HUES48 (cell line): ENCODE measurements around the gene CLSTN2.

ENCODE experiments used
- H3K27ac ChIP-seq: one replicate; pipeline ENCODE4 v1.7.0; 2013; ENCODE audit warnings: low read depth, low read length, inconsistent platforms
- H3K27me3 ChIP-seq: 2 replicates; pipeline ENCODE4 v1.6.1; 2013; ENCODE audit warnings: mild to moderate bottlenecking, low read length; ENCODE audit not compliant: control insufficient read depth, insufficient read depth
- H3K36me3 ChIP-seq: 2 replicates; pipeline ENCODE4 v1.6.1; 2013; ENCODE audit warnings: low read length; ENCODE audit not compliant: control insufficient read depth, insufficient read depth
- H3K4me1 ChIP-seq: 2 replicates; pipeline ENCODE4 v1.6.1; 2013; ENCODE audit warnings: mild to moderate bottlenecking, low read length; ENCODE audit not compliant: control insufficient read depth, insufficient read depth
- H3K4me3 ChIP-seq: 2 replicates; pipeline ENCODE4 v1.5.1; 2013; ENCODE audit warnings: mild to moderate bottlenecking, low read depth, low read length
- H3K9ac ChIP-seq: 2 replicates; pipeline ENCODE4 v1.6.1; 2013; ENCODE audit warnings: mild to moderate bottlenecking, low read depth, low read length, moderate library complexity
- H3K9me3 ChIP-seq: 2 replicates; pipeline ENCODE4 v1.6.1; 2013; ENCODE audit warnings: low read length; ENCODE audit not compliant: control insufficient read depth, insufficient read depth

CLSTN2 gene

GRCh38 chr3:139944256-139944910 is 9.4 kb downstream of the CLSTN2 start:
- Histone ChIP-seq H3K36me3 (no peaks in the 10 kb centered on the region), H3K9ac (no peak overlapping the region), H3K4me3 (no peak overlapping the region), H3K27me3 (peaks cover 6% of the 10 kb centered on the region), H3K27ac (no peak overlapping the region), H3K9me3 (no peaks in the 10 kb centered on the region), H3K4me1 (no peaks in the 10 kb centered on the region)

- H3K9ac ChIP-seq, result no peak overlapping the region
- no peaks in the 10 kb centered on the region for H3K9me3 ChIP-seq
- H3K27ac ChIP-seq, result no peak overlapping the region
- no peaks in the 10 kb centered on the region for H3K27me3 ChIP-seq
- H3K4me1 ChIP-seq, result no peaks in the 10 kb centered on the region
- no peaks in the 10 kb centered on the region for H3K36me3 ChIP-seq
- no peak overlapping the region for H3K4me3 ChIP-seq
These were observed 10.4 kb downstream of the CLSTN2 start for GRCh38 chr3:139945386-139945785.

DNA sequence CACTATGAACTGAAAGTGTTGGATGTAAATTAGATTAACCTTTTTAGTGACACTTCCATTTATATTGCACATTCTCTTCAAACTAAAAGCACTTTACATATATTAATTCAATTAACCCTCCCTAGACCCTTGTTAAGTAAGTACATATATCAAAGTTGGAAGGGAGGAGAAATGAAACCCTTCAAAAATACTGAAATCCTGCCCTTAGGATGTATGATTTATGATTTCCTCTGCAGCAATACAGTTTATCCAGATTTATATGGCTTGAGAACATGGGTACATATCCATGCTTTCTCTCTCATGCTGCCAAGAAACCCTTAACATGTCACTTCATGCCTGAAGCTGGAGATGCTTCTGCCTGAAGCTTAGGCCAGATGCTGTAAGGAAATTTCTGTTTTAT is 11.0 kb downstream of the CLSTN2 start:
- Histone ChIP-seq H3K9ac (no peak overlapping the region), H3K4me3 (no peak overlapping the region), H3K27me3 (no peaks in the 10 kb centered on the region), H3K36me3 (no peaks in the 10 kb centered on the region), H3K27ac (no peak overlapping the region), H3K4me1 (no peaks in the 10 kb centered on the region), H3K9me3 (no peaks in the 10 kb centered on the region)

GRCh38 chr3:139948467-139948866 is 13.5 kb downstream of the CLSTN2 start:
- H3K36me3 ChIP-seq, result no peaks in the 10 kb centered on the region
- H3K9me3 ChIP-seq, result no peaks in the 10 kb centered on the region
- no peak overlapping the region for H3K27ac ChIP-seq
- no peak overlapping the region for H3K4me3 ChIP-seq
- H3K9ac ChIP-seq, result no peak overlapping the region
- H3K27me3 ChIP-seq, result no peaks in the 10 kb centered on the region
- no peaks in the 10 kb centered on the region for H3K4me1 ChIP-seq

DNA sequence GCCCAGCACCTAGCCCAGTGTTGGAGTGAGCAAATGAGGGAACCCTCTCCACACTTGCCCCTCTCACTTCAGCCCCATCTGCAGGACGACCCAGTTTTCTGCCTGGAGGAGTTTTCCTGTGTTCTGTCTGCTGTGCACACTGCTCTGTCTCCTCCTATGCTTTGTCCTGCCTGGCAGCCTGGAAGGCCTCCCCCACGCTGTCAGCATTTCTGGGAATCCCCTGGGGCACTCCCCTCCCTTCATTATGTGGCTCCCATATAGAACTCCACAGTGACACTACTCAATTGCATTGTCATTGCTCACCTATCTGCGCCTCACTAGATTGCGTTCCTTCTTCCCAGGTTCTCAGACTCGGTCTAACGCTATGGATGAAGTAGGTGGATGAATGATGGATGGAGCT is 13.9 kb downstream of the CLSTN2 start:
- Histone ChIP-seq H3K4me3 (no peak overlapping the region), H3K9ac (no peak overlapping the region), H3K27me3 (no peaks in the 10 kb centered on the region), H3K9me3 (no peaks in the 10 kb centered on the region), H3K4me1 (no peaks in the 10 kb centered on the region), H3K27ac (no peak overlapping the region), H3K36me3 (no peaks in the 10 kb centered on the region)

GRCh38 chr3:139953131-139953910 is 18.3 kb downstream of the CLSTN2 start:
- Histone ChIP-seq H3K9me3 (no peaks in the 10 kb centered on the region), H3K4me3 (no peak overlapping the region), H3K9ac (no peak overlapping the region), H3K27me3 (no peaks in the 10 kb centered on the region), H3K4me1 (no peaks in the 10 kb centered on the region), H3K27ac (no peak overlapping the region), H3K36me3 (no peaks in the 10 kb centered on the region)

- H3K27me3 ChIP-seq, result no peaks in the 10 kb centered on the region
- no peak overlapping the region for H3K27ac ChIP-seq
- no peaks in the 10 kb centered on the region for H3K36me3 ChIP-seq
- H3K4me3 ChIP-seq, result no peak overlapping the region
- no peaks in the 10 kb centered on the region for H3K4me1 ChIP-seq
- no peaks in the 10 kb centered on the region for H3K9me3 ChIP-seq
- no peak overlapping the region for H3K9ac ChIP-seq
These were observed 19.3 kb downstream of the CLSTN2 start for GRCh38 chr3:139954146-139954860.

DNA sequence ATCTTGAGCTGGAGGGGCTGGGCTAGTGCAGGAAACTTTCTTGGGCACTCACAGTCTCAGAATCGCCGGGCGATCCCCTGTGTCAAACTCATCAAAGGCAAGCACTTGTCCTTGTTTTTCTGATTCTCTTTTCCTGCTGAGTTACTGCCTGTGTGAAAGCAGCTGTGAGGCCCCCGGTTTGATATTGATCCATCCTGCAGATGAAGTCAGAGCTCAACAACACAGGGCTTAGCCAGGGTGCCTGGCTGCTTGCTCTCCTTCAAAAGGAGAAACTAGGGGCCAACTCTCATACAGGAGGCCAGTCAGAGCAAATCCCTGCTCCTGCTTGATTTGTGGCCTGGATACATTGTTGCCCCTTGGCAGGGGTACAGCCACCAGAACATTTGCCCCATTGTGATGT is 22.9 kb downstream of the CLSTN2 start:
- H3K4me1 ChIP-seq, result no peaks in the 10 kb centered on the region
- no peak overlapping the region for H3K27ac ChIP-seq
- no peak overlapping the region for H3K4me3 ChIP-seq
- H3K36me3 ChIP-seq, result no peaks in the 10 kb centered on the region
- no peaks in the 10 kb centered on the region for H3K27me3 ChIP-seq
- H3K9me3 ChIP-seq, result no peaks in the 10 kb centered on the region
- H3K9ac ChIP-seq, result no peak overlapping the region

- H3K27ac ChIP-seq, result no peak overlapping the region
- H3K4me3 ChIP-seq, result no peak overlapping the region
- H3K9ac ChIP-seq, result no peak overlapping the region
- no peaks in the 10 kb centered on the region for H3K4me1 ChIP-seq
- no peaks in the 10 kb centered on the region for H3K9me3 ChIP-seq
- H3K27me3 ChIP-seq, result no peaks in the 10 kb centered on the region
- H3K36me3 ChIP-seq, result no peaks in the 10 kb centered on the region
These were observed 34.4 kb downstream of the CLSTN2 start for GRCh38 chr3:139969386-139969785.

- Histone ChIP-seq H3K27ac (no peak overlapping the region), H3K4me3 (no peak overlapping the region), H3K9ac (no peak overlapping the region), H3K4me1 (no peaks in the 10 kb centered on the region), H3K36me3 (no peaks in the 10 kb centered on the region), H3K9me3 (no peaks in the 10 kb centered on the region), H3K27me3 (no peaks in the 10 kb centered on the region)
These were observed 35.5 kb downstream of the CLSTN2 start for GRCh38 chr3:139970526-139970925.

- no peaks in the 10 kb centered on the region for H3K27me3 ChIP-seq
- no peak overlapping the region for H3K27ac ChIP-seq
- no peaks in the 10 kb centered on the region for H3K9me3 ChIP-seq
- H3K36me3 ChIP-seq, result no peaks in the 10 kb centered on the region
- no peak overlapping the region for H3K9ac ChIP-seq
- no peaks in the 10 kb centered on the region for H3K4me1 ChIP-seq
- no peak overlapping the region for H3K4me3 ChIP-seq
These were observed 39.9 kb downstream of the CLSTN2 start for GRCh38 chr3:139974809-139975425.
